22Rv1 (cell line): ENCODE data around the gene MYEF2.

Experiments used
- H3K27ac ChIP-seq: fragments of 450-650 bp; 2 replicates; pipeline ENCODE4 v1.5.1; 2017
- ZFX ChIP-seq: fragments of 450-650 bp; IDR thresholded peaks from 2 replicates; pipeline ENCODE4 v1.6.1; 2017; ENCODE audit warnings: antibody characterized with exemption, borderline replicate concordance
- TF ChIP-seq, protein P1 (sequence below): fragments of 450-650 bp; IDR thresholded peaks from 2 replicates; pipeline ENCODE4 v1.5.1; 2017; ENCODE audit warnings: mild to moderate bottlenecking

Gene MYEF2, protein sequence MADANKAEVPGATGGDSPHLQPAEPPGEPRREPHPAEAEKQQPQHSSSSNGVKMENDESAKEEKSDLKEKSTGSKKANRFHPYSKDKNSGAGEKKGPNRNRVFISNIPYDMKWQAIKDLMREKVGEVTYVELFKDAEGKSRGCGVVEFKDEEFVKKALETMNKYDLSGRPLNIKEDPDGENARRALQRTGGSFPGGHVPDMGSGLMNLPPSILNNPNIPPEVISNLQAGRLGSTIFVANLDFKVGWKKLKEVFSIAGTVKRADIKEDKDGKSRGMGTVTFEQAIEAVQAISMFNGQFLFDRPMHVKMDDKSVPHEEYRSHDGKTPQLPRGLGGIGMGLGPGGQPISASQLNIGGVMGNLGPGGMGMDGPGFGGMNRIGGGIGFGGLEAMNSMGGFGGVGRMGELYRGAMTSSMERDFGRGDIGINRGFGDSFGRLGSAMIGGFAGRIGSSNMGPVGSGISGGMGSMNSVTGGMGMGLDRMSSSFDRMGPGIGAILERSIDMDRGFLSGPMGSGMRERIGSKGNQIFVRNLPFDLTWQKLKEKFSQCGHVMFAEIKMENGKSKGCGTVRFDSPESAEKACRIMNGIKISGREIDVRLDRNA

DNA sequence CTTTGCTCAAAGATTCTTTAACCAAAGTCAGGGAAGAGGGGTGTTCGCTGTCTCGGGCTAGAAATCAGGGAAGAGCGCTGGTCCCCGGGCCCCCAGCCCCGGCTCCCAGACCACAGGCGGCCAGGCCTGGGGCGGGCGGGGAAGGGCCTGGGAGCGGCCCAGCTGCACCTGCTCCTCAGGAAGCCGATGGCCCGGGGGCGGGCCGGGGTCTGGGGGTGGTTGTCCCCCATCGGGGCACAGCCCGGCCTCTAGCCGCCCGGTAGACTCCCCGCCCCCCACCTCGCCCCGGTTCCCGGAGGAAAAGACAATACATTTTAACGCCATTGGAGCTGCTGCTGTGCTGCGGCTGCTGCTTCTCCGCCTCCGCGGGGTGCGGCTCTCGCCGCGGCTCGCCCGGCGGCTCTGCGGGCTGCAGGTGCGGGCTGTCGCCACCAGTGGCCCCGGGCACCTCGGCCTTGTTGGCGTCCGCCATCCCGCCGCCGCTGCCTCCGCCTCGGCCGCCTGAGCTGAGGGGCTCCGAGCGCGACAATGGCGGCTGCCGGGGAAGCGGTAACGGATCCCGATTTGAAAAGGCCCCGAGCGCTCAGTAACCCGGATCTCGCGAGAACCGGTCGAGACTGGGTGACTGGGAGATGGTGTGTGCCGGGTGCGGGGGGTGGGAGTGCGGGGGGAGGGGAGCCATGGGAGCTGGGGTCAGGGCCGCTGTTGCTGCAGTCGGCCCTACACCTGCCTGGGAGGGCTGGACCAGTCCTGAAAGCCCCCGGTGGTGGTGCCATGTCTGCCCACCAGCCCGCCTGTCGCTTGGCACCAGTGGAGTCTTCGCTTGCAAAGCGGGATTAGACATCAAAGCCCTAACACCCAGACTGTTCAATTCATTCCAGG lies at the start of gene MYEF2:
TSS of gene MYEF2 (minus strand) at position 530 of the 882 bp plus-strand sequence. CDS start at position 472, 58 bp downstream.
- TF ChIP-seq, protein P1, sequence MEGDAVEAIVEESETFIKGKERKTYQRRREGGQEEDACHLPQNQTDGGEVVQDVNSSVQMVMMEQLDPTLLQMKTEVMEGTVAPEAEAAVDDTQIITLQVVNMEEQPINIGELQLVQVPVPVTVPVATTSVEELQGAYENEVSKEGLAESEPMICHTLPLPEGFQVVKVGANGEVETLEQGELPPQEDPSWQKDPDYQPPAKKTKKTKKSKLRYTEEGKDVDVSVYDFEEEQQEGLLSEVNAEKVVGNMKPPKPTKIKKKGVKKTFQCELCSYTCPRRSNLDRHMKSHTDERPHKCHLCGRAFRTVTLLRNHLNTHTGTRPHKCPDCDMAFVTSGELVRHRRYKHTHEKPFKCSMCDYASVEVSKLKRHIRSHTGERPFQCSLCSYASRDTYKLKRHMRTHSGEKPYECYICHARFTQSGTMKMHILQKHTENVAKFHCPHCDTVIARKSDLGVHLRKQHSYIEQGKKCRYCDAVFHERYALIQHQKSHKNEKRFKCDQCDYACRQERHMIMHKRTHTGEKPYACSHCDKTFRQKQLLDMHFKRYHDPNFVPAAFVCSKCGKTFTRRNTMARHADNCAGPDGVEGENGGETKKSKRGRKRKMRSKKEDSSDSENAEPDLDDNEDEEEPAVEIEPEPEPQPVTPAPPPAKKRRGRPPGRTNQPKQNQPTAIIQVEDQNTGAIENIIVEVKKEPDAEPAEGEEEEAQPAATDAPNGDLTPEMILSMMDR, result peak; percentile 16
- 0 out of 2 replicates have a peak, but pooled peaks have one; percentile 35 for TF ChIP-seq ZFX
- peak within 1 kb of the TSS; percentile 68 for H3K27ac ChIP-seq

DNA sequence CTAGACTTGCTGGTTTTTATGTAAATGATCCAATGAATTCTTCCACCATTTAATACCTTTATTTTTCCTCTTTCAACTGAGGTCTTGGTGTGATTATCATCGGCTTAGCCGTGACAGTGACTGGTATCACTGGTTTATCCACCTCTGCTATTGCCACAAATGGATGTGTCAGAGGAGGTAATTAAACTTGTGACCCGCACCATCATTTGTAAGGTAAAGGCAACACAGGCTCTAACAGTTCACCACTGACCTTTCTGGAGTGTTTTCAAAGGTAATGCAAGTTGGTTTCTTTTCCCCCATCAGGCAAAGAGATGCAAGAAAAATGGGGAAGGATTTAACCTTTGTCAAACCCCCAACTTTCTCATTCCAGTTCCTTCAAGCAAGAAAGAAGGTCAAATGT lies 47.7 kb upstream of the MYEF2 start:
- no peak overlapping the region for H3K27ac ChIP-seq
- TF ChIP-seq, protein P1, result no peak
- TF ChIP-seq ZFX, result no peak

DNA sequence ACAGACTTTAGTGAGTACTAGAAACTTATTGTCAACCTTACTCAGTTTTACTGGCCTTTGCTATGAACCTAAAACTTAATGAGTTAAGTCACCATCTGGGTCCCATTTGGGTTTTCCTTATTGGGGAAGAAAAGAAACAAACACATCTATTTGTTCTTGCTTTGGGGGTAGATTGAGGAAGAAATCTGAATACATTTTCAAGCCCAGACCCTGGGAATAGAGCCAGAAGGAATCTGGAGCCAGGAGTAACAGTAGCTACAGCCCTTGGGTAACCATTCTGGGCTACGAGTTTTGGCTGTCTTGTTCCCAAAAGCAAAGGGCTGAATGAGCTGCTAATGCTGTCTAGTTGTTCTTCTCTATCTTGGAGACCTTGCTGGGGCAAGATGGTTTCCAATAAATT lies 44.5 kb upstream of the MYEF2 start:
- H3K27ac ChIP-seq, result no peak overlapping the region
- no peak for TF ChIP-seq ZFX
- TF ChIP-seq, protein P1, result no peak

DNA sequence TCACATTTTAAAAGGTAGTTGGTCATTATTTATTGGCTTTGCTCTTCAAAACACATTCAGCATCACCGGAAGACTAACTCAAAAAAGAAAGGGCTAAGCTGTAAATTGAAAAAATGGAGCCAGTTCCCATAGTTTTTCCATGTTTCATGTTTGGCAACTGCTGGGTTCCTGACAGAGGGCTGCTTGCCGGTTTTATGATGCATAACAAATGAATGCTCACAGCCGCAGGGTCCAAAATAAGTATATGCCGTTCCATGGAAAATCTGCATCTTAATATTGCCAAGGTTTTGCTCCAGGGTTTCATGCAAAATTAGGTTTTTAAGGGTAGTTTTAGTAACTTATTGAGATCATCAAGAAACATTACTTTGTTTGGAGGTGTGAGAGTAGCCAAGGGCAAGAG lies 43.8 kb upstream of the MYEF2 start:
- TF ChIP-seq, protein P1, result no peak
- no peak for TF ChIP-seq ZFX
- H3K27ac ChIP-seq, result no peak overlapping the region

DNA sequence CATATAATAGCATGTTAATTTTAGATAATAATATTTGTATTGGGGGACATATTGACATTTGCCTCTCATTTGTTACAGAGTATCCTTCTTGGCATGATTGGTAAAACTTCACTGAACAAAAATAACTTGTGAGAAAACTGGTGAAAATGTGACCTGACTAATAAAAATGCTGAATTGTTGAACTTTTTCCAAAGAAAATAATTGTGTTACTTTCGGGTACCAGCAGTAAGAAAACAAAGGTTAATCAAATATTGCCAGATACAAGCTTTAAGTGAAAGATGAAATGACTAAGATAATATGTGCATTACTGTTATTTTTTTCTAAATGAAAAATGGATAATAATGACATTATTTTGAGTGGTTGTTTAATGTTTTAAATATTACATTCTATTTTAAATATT lies 43.2 kb upstream of the MYEF2 start:
- no peak overlapping the region for H3K27ac ChIP-seq
- no peak for TF ChIP-seq ZFX
- TF ChIP-seq, protein P1, result no peak

DNA sequence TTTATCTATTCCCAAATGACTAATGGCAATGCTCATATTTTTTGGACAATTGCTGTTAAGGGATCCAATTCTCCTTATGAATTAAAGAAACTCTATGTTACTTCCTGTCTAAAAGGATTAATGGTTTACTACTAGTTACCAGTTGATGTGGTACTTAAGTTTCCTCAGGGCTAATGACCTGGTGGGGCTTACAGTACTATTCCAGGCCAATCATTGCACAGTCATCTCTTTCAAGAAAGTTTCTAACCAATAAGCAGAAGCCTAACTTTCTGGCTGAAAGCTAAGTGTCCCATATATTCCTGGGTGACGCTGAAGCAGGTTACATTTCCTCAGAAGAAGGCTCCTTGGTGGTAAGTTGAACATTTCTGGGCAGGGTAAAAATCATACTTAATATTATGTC lies 27.9 kb upstream of the MYEF2 start, which contains the start of gene SLC12A1:
TSS of gene SLC12A1 (plus strand) at position 322 of the 400 bp plus-strand sequence. CDS start 1,418 bp downstream, outside the sequence.
- no peak within 1 kb of the TSS for H3K27ac ChIP-seq
- TF ChIP-seq, protein P1, result no peak
- no peak for TF ChIP-seq ZFX
